OCI-LY1 (cell line): ENCODE results near the gene HNRNPC.

ENCODE experiments used
- H2AFZ ChIP-seq: fragments of 200-600 bp; sonication (generic), shearing (Covaris generic); 2 replicates; pipeline ENCODE4 v1.6.0; 2014; ENCODE audit warnings: antibody characterized with exemption, mild to moderate bottlenecking, low read length
- H3F3A ChIP-seq: fragments of 200-600 bp; sonication (generic), shearing (Covaris generic); 2 replicates; pipeline ENCODE4 v1.6.0; 2014; ENCODE audit warnings: mild to moderate bottlenecking, antibody characterized with exemption, low read length, moderate library complexity; ENCODE audit not compliant: insufficient read depth
- H3K27ac ChIP-seq: fragments of 200-600 bp; sonication (generic); 2 replicates; pipeline ENCODE4 v1.5.1; 2014; ENCODE audit warnings: low read length, mixed run types, mild to moderate bottlenecking, low read depth; ENCODE audit not compliant: poor library complexity, severe bottlenecking
- H3K27me3 ChIP-seq: fragments of 200-600 bp; sonication (generic); 2 replicates; pipeline ENCODE4 v1.6.0; 2014; ENCODE audit warnings: antibody characterized with exemption, mild to moderate bottlenecking, low read length, moderate library complexity; ENCODE audit not compliant: insufficient read depth
- H3K36me3 ChIP-seq: fragments of 200-600 bp; sonication (generic); 2 replicates; pipeline ENCODE4 v1.6.1; 2014; ENCODE audit warnings: mild to moderate bottlenecking, antibody characterized with exemption, low read length, moderate library complexity, mixed read lengths; ENCODE audit not compliant: insufficient read depth
- H3K4me1 ChIP-seq: fragments of 200-600 bp; sonication (generic); 2 replicates; pipeline ENCODE4 v1.5.1; 2014; ENCODE audit warnings: mild to moderate bottlenecking, low read length, moderate library complexity; ENCODE audit not compliant: insufficient read depth, severe bottlenecking
- H3K4me2 ChIP-seq: fragments of 200-600 bp; sonication (generic), shearing (Covaris generic); 2 replicates; pipeline ENCODE4 v1.6.1; 2014; ENCODE audit warnings: low read length
- H3K4me3 ChIP-seq: fragments of 200-600 bp; sonication (generic); 2 replicates; pipeline ENCODE4 v1.5.1; 2014; ENCODE audit warnings: low read length, low read depth, mild to moderate bottlenecking, mixed read lengths; ENCODE audit not compliant: poor library complexity, severe bottlenecking
- H3K79me2 ChIP-seq: fragments of 200-600 bp; shearing (Covaris generic); 2 replicates; pipeline ENCODE4 v1.6.1; 2016; ENCODE audit warnings: mixed run types, low read length, mixed read lengths; ENCODE audit not compliant: insufficient read depth
- H3K9ac ChIP-seq: fragments of 200-600 bp; sonication (generic), shearing (Covaris generic); 2 replicates; pipeline ENCODE4 v1.6.1; 2014; ENCODE audit warnings: mild to moderate bottlenecking, low read length, mixed read lengths
- H3K9me2 ChIP-seq: fragments of 200-600 bp; sonication (generic), shearing (Covaris generic); 2 replicates; pipeline ENCODE4 v1.6.1; 2014; ENCODE audit warnings: low read depth, mild to moderate bottlenecking, low read length, mixed read lengths
- H3K9me3 ChIP-seq: fragments of 200-600 bp; shearing (Covaris generic); 2 replicates; pipeline ENCODE4 v1.6.1; 2014; ENCODE audit warnings: low read length, mixed read lengths
- H4K20me1 ChIP-seq: fragments of 200-600 bp; sonication (generic), shearing (Covaris generic); 2 replicates; pipeline ENCODE4 v1.6.0; 2016; ENCODE audit warnings: mild to moderate bottlenecking, low read length; ENCODE audit not compliant: insufficient read depth
- CTCF ChIP-seq: fragments of 200-600 bp; sonication (generic), shearing (Covaris generic); IDR thresholded peaks from 2 replicates; pipeline ENCODE4 v1.5.1; 2017; ENCODE audit warnings: mild to moderate bottlenecking, antibody characterized with exemption, low read length, moderate library complexity, mixed read lengths
- EZH2 ChIP-seq: fragments of 200-600 bp; sonication (generic), shearing (Covaris generic); IDR thresholded peaks from 2 replicates; pipeline ENCODE4 v1.8.0; 2017; ENCODE audit warnings: borderline replicate concordance, mixed run types, mild to moderate bottlenecking, antibody characterized with exemption, low read length, moderate library complexity, mixed read lengths

The HNRNPC gene

GRCh38 chr14:21163871-21164291 lies 105.4 kb downstream of the HNRNPC start:
- Histone ChIP-seq H3K9ac (no peak overlapping the region), H3F3A (no peaks in the 10 kb centered on the region), H3K36me3 (no peaks in the 10 kb centered on the region), H2AFZ (no peak overlapping the region), H4K20me1 (no peaks in the 10 kb centered on the region), H3K27me3 (no peaks in the 10 kb centered on the region; the same call in none of the 2 replicates), H3K4me2 (no peak overlapping the region), H3K27ac (no peak overlapping the region), H3K79me2 (no peaks in the 10 kb centered on the region), H3K4me3 (no peak overlapping the region), H3K9me2 (no peaks in the 10 kb centered on the region), H3K4me1 (no peaks in the 10 kb centered on the region), H3K9me3 (no peaks in the 10 kb centered on the region)
- no peak for TF ChIP-seq EZH2
- no peak for TF ChIP-seq CTCF

GRCh38 chr14:21162081-21162480 lies 107.2 kb downstream of the HNRNPC start:
- no peaks in the 10 kb centered on the region; the same call in none of the 2 replicates for H3K27me3 ChIP-seq
- H4K20me1 ChIP-seq, result no peaks in the 10 kb centered on the region

GRCh38 chr14:21160061-21160610 lies 109.1 kb downstream of the HNRNPC start:
- Histone ChIP-seq H4K20me1 (no peaks in the 10 kb centered on the region), H3K27me3 (no peaks in the 10 kb centered on the region; the same call in none of the 2 replicates), H3K79me2 (no peaks in the 10 kb centered on the region), H3F3A (no peaks in the 10 kb centered on the region), H3K9me3 (no peaks in the 10 kb centered on the region), H3K4me2 (no peak overlapping the region), H3K9ac (no peak overlapping the region), H2AFZ (no peak overlapping the region), H3K9me2 (no peaks in the 10 kb centered on the region), H3K36me3 (no peaks in the 10 kb centered on the region), H3K27ac (no peak overlapping the region), H3K4me1 (no peaks in the 10 kb centered on the region), H3K4me3 (no peak overlapping the region)
- no peak for TF ChIP-seq EZH2
- no peak for TF ChIP-seq CTCF

More at GRCh38 chr14:21162081-21162480, 107.2 kb downstream of the HNRNPC start:
- TF ChIP-seq EZH2 (no peak), CTCF (no peak)
- Histone ChIP-seq H3K79me2 (no peaks in the 10 kb centered on the region), H3K9me3 (no peaks in the 10 kb centered on the region), H3K4me2 (no peak overlapping the region), H2AFZ (no peak overlapping the region), H3K4me3 (no peak overlapping the region), H3K9me2 (no peaks in the 10 kb centered on the region), H3K27ac (no peak overlapping the region), H3K4me1 (no peaks in the 10 kb centered on the region), H3K9ac (no peak overlapping the region), H3K36me3 (no peaks in the 10 kb centered on the region), H3F3A (no peaks in the 10 kb centered on the region)
